Activated naive CD8-positive, alpha-beta T cell treated with anti-CD3 and anti-CD28 coated beads, Interleukin-2, amount 50 U/mL, for 24 hours (primary cell): ENCODE measurements around the gene TXNDC2.

Experiments
- ATAC-seq: fragments of 150-1000 bp; cut with Tn5 transposase; one replicate; pipeline ENCODE4 v1.10.0; 2021
- DNase-seq: peaks from one replicate; pipeline ENCODE4 v3.0.0; 2021
- H3K27ac Mint-ChIP-seq: one replicate; pipeline ENCODE4 v1.8.0; 2021; ENCODE audit warnings: mild to moderate bottlenecking, mixed read lengths
- H3K27me3 Mint-ChIP-seq: one replicate; pipeline ENCODE4 v1.8.0; 2021; ENCODE audit warnings: mixed read lengths
- H3K36me3 Mint-ChIP-seq: one replicate; pipeline ENCODE4 v1.8.0; 2021; ENCODE audit warnings: low read depth, mixed read lengths
- H3K4me1 Mint-ChIP-seq: one replicate; pipeline ENCODE4 v1.8.0; 2021; ENCODE audit warnings: mixed read lengths
- H3K4me3 Mint-ChIP-seq: one replicate; pipeline ENCODE4 v1.8.0; 2021; ENCODE audit warnings: mild to moderate bottlenecking, moderate library complexity, mixed read lengths
- H3K9me3 Mint-ChIP-seq: one replicate; pipeline ENCODE4 v1.8.0; 2021; ENCODE audit warnings: mixed read lengths

The TXNDC2 gene

DNA sequence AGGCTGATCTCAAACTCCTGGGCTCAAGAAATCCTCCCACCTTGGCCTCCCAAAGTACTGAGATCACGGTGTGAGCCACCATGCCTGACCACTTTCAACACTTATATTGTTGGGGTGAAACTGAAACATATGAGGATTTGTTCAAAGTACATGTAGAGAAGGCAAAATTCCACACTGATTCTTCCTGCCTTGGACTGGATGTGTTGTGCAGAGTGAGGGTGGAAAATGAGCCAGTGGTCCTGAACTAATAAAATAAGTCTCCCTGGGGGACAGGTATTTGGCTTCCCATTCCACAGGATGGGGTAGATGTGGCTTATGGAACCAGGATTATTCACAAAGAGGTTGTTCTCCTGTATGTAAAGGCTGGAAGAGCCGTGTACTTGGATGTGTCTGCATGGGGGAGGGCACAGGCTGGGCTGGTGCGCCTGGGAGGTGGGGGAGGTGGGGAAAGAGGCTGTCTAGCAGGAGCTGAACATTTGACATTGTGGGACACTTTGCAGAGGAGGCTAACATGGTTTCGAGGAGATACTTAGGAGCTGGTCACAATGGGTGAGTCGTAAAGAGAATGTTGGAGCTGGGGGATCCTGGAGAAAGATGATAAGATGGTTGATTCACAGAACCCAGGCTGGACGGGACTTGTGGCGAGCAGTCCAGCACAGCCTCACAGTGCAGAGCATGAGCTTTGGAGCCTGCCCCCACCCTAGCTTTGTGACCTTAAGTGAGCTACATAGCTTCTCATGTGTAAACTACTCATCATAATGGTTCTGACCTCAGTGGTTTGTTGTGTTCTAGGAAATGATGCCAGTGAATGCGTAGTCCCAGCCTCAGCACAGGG, at the start of gene TXNDC2:
TXNDC2 (plus strand) TSS at position 804 of the 835 bp plus-strand sequence. CDS start 708 bp downstream, outside the sequence.
- Mint-ChIP-seq H3K9me3 (no peaks in the 10 kb centered on the region), H3K4me1 (no peaks in the 10 kb centered on the region), H3K36me3 (no peaks in the 10 kb centered on the region), H3K4me3 (no peak within 1 kb of the TSS), H3K27me3 (no peaks in the 10 kb centered on the region), H3K27ac (peak within 1 kb of the TSS; percentile 21)
- peak; percentile 61 for ATAC-seq
- no peak for DNase-seq

DNA sequence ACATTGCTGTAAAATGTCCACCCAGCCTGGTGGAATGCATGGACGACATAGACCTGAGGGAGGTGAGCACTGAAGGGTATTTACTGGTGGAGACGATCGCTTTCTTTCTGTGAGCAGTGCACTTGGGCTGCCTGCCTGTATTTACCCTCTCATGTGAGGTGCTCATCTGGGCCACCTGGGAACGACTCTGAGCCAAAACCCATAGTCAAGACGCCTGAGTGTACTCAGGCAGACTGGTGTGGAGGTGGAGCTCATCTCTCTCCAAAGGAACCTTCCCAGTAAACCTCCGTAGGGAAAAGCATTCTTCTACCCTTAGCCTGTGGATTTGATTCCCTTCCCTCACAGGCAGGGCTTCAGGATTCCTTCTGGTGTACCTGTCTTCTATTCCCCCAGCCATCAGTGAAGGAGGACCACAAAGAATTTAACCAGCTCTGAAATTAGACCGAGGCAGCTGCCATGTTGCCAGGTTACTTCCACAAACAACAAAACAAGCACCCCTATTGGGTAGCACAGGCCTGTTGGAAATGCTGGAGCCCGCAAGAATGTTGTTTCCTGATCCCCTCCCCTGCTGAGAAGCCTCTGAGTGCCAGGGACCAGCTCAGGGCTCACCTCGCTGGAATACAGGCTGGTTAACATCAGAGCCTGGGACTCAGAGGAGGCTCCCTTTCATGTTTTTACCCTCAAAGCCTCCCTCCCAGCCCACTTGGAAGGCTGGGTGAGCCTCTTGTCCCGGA, 47.5 kb upstream of the TXNDC2 start:
- no peak for ATAC-seq
- Mint-ChIP-seq H3K4me3 (no peak overlapping the region), H3K27ac (no peak overlapping the region), H3K9me3 (no peaks in the 10 kb centered on the region), H3K4me1 (no peaks in the 10 kb centered on the region), H3K36me3 (no peaks in the 10 kb centered on the region), H3K27me3 (peaks cover 8% of the 10 kb centered on the region)
- no peak for DNase-seq

DNA sequence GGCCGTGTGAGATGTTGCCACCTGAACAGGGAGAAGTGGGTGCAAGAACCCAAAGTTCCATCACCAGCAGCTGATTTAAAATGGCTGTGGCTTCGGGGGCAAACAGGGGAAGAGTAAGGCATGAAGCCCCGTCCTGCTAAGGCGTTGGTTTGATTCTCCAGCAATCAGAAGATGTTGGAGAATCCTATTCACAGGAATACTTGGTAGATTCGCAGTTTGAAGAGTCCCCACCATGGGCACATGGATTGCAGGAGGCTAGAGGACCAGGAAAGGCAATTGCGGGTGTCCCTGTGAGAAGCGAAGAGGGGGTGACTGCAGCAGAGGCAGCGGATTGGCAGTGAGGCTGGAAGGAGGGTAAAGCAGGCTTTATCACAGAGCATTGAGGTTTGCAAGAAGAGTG, 46.6 kb upstream of the TXNDC2 start:
- DNase-seq: no peak
- Mint-ChIP-seq H3K4me3 (no peak overlapping the region), H3K27me3 (peaks cover 6% of the 10 kb centered on the region), H3K9me3 (no peaks in the 10 kb centered on the region), H3K4me1 (no peaks in the 10 kb centered on the region), H3K27ac (no peak overlapping the region), H3K36me3 (no peaks in the 10 kb centered on the region)
- no peak for ATAC-seq

DNA sequence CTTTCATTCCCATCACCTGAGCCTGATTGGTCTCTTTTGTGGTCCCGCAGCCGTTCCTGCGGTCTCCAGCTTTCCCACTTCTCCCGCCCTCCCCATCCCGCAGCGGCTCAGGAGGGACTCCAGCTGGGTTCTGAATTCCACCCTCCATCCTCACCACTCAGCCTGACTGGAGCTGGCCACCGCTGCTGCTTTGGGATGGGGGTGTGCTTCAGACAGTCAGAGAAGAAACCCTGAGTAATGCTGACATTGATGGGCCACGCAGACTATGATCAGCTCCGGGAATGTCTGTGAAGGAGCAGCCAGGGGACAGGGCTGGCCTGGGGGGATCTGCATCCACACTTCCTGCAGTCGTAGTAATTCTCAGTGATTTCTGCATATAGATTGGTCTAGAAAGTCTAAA, 45.9 kb upstream of the TXNDC2 start:
- no peaks in the 10 kb centered on the region for H3K4me1 Mint-ChIP-seq
- ATAC-seq: no peak
- H3K4me3 Mint-ChIP-seq: no peak overlapping the region
- no peaks in the 10 kb centered on the region for H3K9me3 Mint-ChIP-seq
- peaks cover 6% of the 10 kb centered on the region for H3K27me3 Mint-ChIP-seq
- no peak for DNase-seq
- no peaks in the 10 kb centered on the region for H3K36me3 Mint-ChIP-seq
- H3K27ac Mint-ChIP-seq: no peak overlapping the region

DNA sequence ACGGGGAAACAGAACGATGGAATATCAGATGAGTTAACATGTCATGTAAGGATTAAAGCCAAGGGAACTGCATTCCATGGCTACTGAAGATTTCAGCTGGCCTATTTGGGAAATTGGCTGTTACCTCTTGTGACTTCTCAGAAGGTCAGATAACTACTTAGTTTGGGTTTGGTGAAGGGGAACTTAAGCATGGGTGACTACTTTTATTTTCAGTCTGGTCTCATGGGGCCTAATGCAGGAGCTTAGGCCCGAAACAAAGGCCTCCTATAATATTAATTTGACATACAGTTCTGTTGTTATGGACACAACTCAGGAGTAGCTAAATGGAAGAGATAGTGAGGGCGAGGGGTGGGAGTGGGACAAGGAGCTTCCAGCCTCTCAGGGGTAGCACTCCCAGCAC, 44.0 kb upstream of the TXNDC2 start:
- Mint-ChIP-seq H3K27me3 (peaks cover 3% of the 10 kb centered on the region), H3K4me3 (no peak overlapping the region), H3K27ac (no peak overlapping the region), H3K4me1 (no peaks in the 10 kb centered on the region), H3K36me3 (no peaks in the 10 kb centered on the region), H3K9me3 (no peaks in the 10 kb centered on the region)
- DNase-seq (no peak), ATAC-seq (no peak)

DNA sequence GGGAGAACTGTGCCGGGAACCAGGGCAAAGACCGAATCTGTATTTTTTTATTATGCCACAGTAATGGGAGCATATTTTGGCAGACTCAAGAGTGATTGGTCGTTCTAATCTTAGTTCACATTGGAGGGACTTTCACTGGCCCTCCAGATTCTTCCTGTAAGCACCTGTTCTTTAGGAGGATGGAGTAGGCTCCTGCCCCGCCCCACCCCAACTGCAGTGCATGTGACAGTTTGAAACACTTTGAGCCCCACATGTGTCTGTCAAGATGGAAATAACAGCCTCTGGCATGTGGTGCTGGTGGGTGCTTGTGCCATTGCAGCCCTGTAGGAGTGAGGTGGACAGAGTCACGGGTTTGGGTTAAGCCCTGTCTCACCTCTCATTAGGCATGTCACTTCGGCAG, 43.3 kb upstream of the TXNDC2 start:
- DNase-seq (no peak), ATAC-seq (no peak)
- Mint-ChIP-seq H3K27me3 (no peaks in the 10 kb centered on the region), H3K4me3 (no peak overlapping the region), H3K27ac (no peak overlapping the region), H3K36me3 (no peaks in the 10 kb centered on the region), H3K4me1 (no peaks in the 10 kb centered on the region), H3K9me3 (no peaks in the 10 kb centered on the region)

DNA sequence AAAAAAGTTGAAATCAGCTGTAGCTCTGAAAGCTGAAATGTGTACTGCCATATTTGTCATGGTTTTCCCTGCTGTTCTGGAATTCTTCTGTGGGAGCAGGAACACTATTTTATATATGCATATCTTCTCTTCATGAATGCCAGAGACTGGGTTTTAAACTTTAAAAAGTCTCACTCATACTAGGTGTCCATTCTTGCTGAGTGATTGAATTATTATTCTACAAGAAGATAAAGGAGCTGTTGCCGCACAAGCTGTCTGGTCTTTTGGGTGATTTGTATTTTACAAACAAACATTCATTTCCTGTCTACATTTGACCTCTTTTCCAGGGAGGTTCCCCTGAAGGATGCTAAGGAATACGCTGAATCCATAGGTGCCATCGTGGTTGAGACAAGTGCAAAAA, 40.5 kb upstream of the TXNDC2 start:
- ATAC-seq: no peak

DNA sequence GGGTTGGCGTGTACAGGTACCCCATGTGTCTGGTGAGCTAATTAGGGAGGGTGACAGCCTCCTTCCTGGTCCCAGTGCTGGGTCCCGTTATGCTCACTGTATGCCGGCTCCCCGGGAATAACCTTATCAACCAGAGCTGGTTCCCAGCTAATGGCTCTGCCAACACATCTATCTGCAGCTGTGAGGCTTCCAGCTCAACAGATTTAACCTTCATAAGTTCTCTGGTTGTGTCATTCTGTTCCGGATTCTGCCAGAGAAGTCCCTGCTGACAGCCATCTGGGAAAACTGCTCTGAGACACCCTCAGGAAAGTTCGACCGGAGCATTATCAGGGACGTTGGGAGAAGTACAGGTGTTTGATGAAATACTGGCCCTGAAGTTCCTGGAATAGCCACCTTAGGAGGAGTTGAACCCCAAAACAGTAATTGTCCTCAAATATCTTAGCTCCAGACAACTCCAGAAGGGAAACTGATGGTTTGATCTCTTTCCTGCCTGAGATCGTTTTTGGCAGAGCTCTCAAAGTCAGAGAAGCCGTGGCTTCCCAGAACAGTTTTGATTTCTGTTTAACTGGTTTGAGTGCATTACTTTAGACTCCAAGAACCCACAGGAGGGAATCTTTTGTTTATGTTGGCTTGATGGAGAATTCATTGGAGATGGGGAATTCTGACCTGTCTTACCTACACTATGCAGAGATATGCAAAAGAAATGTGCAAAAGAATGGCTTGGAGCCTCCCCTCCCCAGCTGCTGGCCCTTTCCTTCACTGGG, 39.4 kb upstream of the TXNDC2 start:
- H3K4me3 Mint-ChIP-seq: no peak overlapping the region
- H3K27ac Mint-ChIP-seq: no peak overlapping the region
- peaks cover 11% of the 10 kb centered on the region for H3K27me3 Mint-ChIP-seq
- no peak for DNase-seq
- ATAC-seq: no peak
- no peaks in the 10 kb centered on the region for H3K4me1 Mint-ChIP-seq
- no peaks in the 10 kb centered on the region for H3K9me3 Mint-ChIP-seq
- H3K36me3 Mint-ChIP-seq: no peaks in the 10 kb centered on the region

More for the DNA sequence above, 40.5 kb upstream of the TXNDC2 start:
- no peak for DNase-seq
- no peak overlapping the region for H3K27ac Mint-ChIP-seq
- H3K36me3 Mint-ChIP-seq: no peaks in the 10 kb centered on the region
- H3K4me3 Mint-ChIP-seq: no peak overlapping the region
- H3K4me1 Mint-ChIP-seq: no peaks in the 10 kb centered on the region
- H3K27me3 Mint-ChIP-seq: peaks cover 11% of the 10 kb centered on the region
- no peaks in the 10 kb centered on the region for H3K9me3 Mint-ChIP-seq

DNA sequence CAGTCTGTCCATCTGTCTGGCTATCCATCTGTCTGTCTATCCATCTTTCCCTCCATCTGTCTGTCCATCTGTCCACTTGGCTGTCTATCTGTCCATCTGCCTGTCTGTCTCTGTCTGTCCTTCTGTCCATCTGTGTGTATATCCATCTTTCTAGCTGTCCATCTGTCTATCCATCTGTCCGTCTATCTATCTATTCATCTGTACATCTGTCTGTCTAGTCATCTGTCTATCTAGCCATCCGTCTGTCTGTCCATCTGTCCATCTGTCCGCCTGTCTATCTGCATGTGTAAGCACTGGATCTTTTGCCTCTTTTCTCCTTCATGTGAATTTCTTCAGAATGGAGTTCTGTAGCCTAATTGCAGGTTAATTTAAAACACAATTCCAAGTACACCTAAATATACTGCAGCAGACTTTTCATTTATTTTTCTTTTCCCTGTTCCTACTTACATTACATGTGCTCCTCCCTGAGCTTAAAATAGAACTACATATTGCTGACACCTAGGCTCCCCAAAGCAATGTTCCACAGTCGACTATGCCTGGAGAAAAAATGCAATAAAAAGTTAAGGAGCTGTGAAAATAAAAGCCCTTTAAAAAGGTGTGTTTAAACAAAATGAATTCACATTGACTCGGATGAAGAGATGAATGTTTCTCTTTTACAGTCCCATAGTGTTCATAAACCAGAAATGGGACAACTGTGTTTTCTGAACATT, 37.4 kb upstream of the TXNDC2 start:
- H3K27me3 Mint-ChIP-seq: peaks cover 12% of the 10 kb centered on the region
- H3K4me1 Mint-ChIP-seq: no peaks in the 10 kb centered on the region
- H3K4me3 Mint-ChIP-seq: no peak overlapping the region
- H3K9me3 Mint-ChIP-seq: no peaks in the 10 kb centered on the region
- no peak overlapping the region for H3K27ac Mint-ChIP-seq
- H3K36me3 Mint-ChIP-seq: no peaks in the 10 kb centered on the region
- no peak for ATAC-seq
- no peak for DNase-seq

DNA sequence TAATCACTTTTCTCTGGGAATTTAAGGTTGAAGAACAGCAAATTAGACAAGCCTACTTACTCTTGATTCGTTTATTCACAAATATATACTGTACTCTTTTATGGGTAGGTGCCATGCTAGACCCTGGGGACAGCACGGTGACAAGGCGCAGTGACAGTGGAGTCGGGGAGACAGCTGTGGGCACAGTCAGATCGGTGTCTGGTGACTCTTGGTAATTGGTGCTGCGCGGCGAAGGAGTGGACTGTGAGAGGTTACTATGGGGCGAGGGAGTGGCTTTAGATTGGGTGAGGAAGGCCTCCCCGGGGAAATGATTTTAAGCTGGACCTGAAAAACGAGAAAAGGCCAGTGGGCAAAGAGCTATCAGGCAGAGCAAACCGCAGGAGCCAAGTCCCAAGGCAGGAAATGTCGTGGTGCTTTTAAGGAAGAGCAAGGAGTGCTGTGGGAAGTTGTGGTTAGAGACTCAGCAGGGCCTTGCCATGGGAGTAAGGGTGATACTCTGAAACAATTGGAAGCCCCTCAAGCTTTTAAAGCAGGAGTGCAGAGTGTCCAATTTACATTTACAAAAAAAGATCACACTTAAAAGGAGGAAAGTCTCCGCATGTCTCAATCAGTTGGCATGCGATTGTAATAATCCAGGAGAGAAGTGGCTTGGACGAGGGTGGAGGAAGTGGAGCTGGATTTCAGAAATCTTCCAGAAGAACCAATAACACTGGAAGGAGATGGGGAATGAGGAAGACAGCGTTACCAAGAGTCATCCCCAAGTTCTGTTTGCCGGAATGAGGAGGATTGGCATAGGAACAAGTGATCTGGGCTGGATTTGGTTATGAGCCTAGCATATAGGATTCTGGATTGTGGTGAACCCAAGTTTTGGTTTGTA, 36.1 kb upstream of the TXNDC2 start:
- peaks cover 12% of the 10 kb centered on the region for H3K27me3 Mint-ChIP-seq
- no peaks in the 10 kb centered on the region for H3K36me3 Mint-ChIP-seq
- H3K4me1 Mint-ChIP-seq: no peaks in the 10 kb centered on the region
- DNase-seq: no peak
- H3K9me3 Mint-ChIP-seq: no peaks in the 10 kb centered on the region
- no peak for ATAC-seq
- H3K27ac Mint-ChIP-seq: no peak overlapping the region
- H3K4me3 Mint-ChIP-seq: no peak overlapping the region

DNA sequence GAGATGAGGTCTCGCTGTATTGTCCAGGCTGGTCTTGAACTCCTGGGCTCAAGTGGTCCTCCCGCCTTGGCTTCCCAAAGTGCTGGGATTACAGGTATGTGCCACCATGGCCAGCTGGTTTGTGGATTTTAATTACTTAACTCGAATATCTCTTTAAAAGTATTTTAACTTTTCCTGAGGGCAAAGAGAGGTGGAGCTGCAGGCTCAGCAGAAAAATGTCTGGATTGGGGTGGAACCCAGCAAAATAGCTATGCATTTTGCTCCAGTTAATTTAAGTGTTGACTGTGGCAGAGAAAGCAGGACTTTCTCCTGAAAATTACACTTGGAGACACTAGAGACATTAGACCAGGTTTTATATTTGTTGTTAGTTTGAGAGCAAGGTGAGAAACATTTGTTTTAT, 35.5 kb upstream of the TXNDC2 start:
- no peak for DNase-seq
- peaks cover 12% of the 10 kb centered on the region for H3K27me3 Mint-ChIP-seq
- no peak overlapping the region for H3K27ac Mint-ChIP-seq

DNA sequence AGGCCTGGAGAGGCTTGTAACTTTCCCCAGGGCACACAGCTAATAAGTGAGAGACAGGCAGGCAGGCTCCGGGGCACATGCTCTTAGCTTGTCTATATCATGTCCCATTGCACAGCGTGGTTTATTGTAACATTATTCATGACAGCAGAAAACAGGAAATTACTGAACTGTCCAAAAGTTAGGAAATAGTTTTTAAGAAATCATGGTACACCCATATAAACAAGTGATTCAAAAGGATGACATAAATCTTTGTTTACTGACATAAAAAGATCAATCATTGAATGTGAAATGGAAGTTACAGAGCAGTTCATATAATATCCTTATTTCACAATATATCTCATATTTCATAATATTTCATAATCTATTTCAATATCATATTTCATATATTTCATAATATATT, 34.3 kb upstream of the TXNDC2 start:
- Mint-ChIP-seq H3K27ac (no peak overlapping the region), H3K9me3 (no peaks in the 10 kb centered on the region), H3K27me3 (peaks cover 12% of the 10 kb centered on the region), H3K4me3 (no peak overlapping the region), H3K36me3 (no peaks in the 10 kb centered on the region), H3K4me1 (no peaks in the 10 kb centered on the region)
- DNase-seq: no peak
- ATAC-seq: no peak

More for the DNA sequence above, 35.5 kb upstream of the TXNDC2 start:
- Mint-ChIP-seq H3K4me3 (no peak overlapping the region), H3K36me3 (no peaks in the 10 kb centered on the region), H3K9me3 (no peaks in the 10 kb centered on the region), H3K4me1 (no peaks in the 10 kb centered on the region)
- no peak for ATAC-seq

DNA sequence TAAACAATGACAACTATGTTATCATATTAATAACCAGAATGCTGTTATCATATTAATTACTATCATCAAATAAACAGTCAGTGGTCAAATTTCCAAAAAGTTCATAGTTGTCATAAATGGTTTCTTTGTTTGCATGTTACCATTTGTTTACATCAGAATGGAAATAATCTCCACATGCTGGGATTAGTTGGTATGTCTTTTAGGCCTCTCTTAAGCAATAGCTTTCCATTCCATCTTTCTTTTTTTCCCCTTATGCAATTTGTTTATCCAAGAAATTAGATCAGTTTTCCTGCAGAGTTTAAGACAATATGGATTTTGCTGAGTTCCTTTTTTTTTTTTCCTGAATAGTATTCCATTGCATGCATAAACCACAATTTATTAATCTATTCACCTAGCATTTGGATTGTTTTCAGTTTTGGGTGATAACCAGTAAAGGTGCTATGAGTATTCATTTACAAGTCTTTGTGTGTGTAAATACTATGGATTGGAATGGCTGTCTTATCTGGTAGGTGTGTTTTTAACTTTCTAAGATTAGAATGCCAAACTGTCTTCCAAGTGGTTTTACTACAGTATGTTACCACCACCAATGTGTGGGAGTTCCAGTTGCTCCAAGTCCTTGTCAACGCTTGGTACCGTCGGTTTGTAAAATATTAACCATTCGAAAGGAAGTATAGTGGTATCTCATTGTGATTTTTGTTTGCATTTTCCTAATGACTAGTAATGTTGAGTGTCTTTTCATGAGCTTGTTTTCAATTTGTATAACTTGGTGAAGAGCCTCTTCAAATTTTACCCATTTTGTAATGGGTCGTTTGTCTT, 33.3 kb upstream of the TXNDC2 start:
- Mint-ChIP-seq H3K36me3 (no peaks in the 10 kb centered on the region), H3K27ac (no peak overlapping the region), H3K4me3 (no peak overlapping the region), H3K9me3 (no peaks in the 10 kb centered on the region), H3K4me1 (no peaks in the 10 kb centered on the region), H3K27me3 (peaks cover 12% of the 10 kb centered on the region)
- ATAC-seq (no peak), DNase-seq (no peak)
